Neural cell (in vitro differentiated cells): ENCODE results near the gene SSMEM1.

Experiments used
- EP300 ChIP-seq: fragments of 450-650 bp; conservative IDR thresholded peaks from 2 replicates; pipeline ENCODE4 v1.6.1; 2014; ENCODE audit warnings: antibody characterized with exemption, mild to moderate bottlenecking, moderate library complexity; ENCODE audit not compliant: poor library complexity, severe bottlenecking
- EZH2 ChIP-seq: fragments of 200-600, 300-800 bp; shearing (Covaris generic), sonication (generic); IDR thresholded peaks from 2 replicates; pipeline ENCODE4 v1.6.1; 2014; ENCODE audit warnings: antibody characterized with exemption, low read length, borderline replicate concordance, mild to moderate bottlenecking; ENCODE audit not compliant: insufficient read depth, poor library complexity, severe bottlenecking
- MXI1 ChIP-seq: fragments of 450-650 bp; conservative IDR thresholded peaks from 2 replicates; pipeline ENCODE4 v1.6.1; 2014; ENCODE audit warnings: antibody characterized with exemption, mild to moderate bottlenecking; ENCODE audit not compliant: poor library complexity, severe bottlenecking
- POLR2AphosphoS5 ChIP-seq: IDR thresholded peaks from 2 replicates; pipeline ENCODE4 v1.6.1; 2012
- TAF1 ChIP-seq: IDR thresholded peaks from 2 replicates; pipeline ENCODE4 v1.6.1; 2012; ENCODE audit warnings: low read depth
- TF ChIP-seq, protein P1 (sequence below): fragments of 450-650 bp; IDR thresholded peaks from 2 replicates; pipeline ENCODE4 v1.5.1; 2014; ENCODE audit warnings: antibody characterized with exemption, mild to moderate bottlenecking, moderate library complexity; ENCODE audit not compliant: poor library complexity, severe bottlenecking
- TF ChIP-seq, protein P2 (sequence below): IDR thresholded peaks from 2 replicates; pipeline ENCODE4 v1.6.1; 2012; ENCODE audit warnings: borderline replicate concordance

DNA sequence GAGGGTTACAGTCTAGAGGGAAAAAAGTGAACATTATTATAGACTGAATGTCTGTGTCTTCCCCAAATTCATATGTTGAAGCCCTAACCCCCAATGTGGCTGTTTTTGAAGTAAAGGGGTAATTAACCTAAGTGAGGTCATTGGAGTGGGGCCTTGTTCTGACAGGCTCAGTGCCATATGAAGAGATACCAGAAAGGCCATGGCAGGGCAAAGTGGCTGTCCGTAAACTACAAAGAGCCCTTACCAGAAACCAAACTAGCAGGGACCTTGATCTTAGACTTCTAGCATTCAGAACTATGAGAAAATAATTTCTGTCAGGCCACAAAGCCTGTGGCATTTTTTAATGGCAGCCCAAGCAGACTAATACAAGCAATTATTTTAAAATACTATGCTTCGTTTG, 11.2 kb upstream of the SSMEM1 start:
- TF ChIP-seq, protein P1, sequence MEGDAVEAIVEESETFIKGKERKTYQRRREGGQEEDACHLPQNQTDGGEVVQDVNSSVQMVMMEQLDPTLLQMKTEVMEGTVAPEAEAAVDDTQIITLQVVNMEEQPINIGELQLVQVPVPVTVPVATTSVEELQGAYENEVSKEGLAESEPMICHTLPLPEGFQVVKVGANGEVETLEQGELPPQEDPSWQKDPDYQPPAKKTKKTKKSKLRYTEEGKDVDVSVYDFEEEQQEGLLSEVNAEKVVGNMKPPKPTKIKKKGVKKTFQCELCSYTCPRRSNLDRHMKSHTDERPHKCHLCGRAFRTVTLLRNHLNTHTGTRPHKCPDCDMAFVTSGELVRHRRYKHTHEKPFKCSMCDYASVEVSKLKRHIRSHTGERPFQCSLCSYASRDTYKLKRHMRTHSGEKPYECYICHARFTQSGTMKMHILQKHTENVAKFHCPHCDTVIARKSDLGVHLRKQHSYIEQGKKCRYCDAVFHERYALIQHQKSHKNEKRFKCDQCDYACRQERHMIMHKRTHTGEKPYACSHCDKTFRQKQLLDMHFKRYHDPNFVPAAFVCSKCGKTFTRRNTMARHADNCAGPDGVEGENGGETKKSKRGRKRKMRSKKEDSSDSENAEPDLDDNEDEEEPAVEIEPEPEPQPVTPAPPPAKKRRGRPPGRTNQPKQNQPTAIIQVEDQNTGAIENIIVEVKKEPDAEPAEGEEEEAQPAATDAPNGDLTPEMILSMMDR = no peak
- no peak for TF ChIP-seq MXI1
- TF ChIP-seq TAF1 = no peak
- TF ChIP-seq EP300 = no peak
- no peak for TF ChIP-seq POLR2AphosphoS5
- TF ChIP-seq, protein P2, sequence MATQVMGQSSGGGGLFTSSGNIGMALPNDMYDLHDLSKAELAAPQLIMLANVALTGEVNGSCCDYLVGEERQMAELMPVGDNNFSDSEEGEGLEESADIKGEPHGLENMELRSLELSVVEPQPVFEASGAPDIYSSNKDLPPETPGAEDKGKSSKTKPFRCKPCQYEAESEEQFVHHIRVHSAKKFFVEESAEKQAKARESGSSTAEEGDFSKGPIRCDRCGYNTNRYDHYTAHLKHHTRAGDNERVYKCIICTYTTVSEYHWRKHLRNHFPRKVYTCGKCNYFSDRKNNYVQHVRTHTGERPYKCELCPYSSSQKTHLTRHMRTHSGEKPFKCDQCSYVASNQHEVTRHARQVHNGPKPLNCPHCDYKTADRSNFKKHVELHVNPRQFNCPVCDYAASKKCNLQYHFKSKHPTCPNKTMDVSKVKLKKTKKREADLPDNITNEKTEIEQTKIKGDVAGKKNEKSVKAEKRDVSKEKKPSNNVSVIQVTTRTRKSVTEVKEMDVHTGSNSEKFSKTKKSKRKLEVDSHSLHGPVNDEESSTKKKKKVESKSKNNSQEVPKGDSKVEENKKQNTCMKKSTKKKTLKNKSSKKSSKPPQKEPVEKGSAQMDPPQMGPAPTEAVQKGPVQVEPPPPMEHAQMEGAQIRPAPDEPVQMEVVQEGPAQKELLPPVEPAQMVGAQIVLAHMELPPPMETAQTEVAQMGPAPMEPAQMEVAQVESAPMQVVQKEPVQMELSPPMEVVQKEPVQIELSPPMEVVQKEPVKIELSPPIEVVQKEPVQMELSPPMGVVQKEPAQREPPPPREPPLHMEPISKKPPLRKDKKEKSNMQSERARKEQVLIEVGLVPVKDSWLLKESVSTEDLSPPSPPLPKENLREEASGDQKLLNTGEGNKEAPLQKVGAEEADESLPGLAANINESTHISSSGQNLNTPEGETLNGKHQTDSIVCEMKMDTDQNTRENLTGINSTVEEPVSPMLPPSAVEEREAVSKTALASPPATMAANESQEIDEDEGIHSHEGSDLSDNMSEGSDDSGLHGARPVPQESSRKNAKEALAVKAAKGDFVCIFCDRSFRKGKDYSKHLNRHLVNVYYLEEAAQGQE = no peak
- TF ChIP-seq EZH2 = no peak
